ENCODE measurements around the gene PPOX.

The PPOX gene

GRCh38 chr1:161131523-161132409 is 34.5 kb upstream of the PPOX start:
- no peak for TF ChIP-seq CTCF (IDR thresholded peaks at IDR 0.05; ENCODE audit: low read depth, low read length)
- DNase-seq (ENCODE audit: low read depth), result peak; percentile 28
- H3K4me3 ChIP-seq (ENCODE audit: low read depth, low read length), result peak overlapping the region; percentile 69

- TF ChIP-seq CTCF (IDR thresholded peaks at IDR 0.05; ENCODE audit: low read depth, low read length) (no peak), MAX (IDR thresholded peaks at IDR 0.05; ENCODE audit: low read depth, low read length) (peak; percentile 52; the same call in 1 of the 2 replicates), MYC (IDR thresholded peaks at IDR 0.05; ENCODE audit: low read depth, low read length) (peak; percentile 11; the same call in 1 of the 2 replicates), POLR2A (IDR thresholded peaks at IDR 0.05; ENCODE audit: extremely low read depth, insufficient read length) (peak; percentile 34)
- DNase-seq (ENCODE audit: low read depth), result peak; percentile 97
- H3K4me3 ChIP-seq (ENCODE audit: low read depth, low read length), result peak within 1 kb of the TSS; percentile 85
Measured at GRCh38 chr1:161132410-161133219, 33.6 kb upstream of the PPOX start, which contains the start of gene DEDD. DEDD (minus strand) TSS chr1:161132667; CDS start chr1:161124462, 8,205 bp downstream.

GRCh38 chr1:161133220-161133740 is 32.9 kb upstream of the PPOX start:
- no peak for DNase-seq (ENCODE audit: low read depth)
- TF ChIP-seq CTCF (IDR thresholded peaks at IDR 0.05; ENCODE audit: low read depth, low read length) (no peak), MYC (IDR thresholded peaks at IDR 0.05; ENCODE audit: low read depth, low read length) (no peak), POLR2A (IDR thresholded peaks at IDR 0.05; ENCODE audit: extremely low read depth, insufficient read length) (no peak), MAX (IDR thresholded peaks at IDR 0.05; ENCODE audit: low read depth, low read length) (no peak)
- peak overlapping the region; percentile 85 for H3K4me3 ChIP-seq (ENCODE audit: low read depth, low read length)

- TF ChIP-seq POLR2A (IDR thresholded peaks at IDR 0.05; ENCODE audit: extremely low read depth, insufficient read length) (no peak), MYC (IDR thresholded peaks at IDR 0.05; ENCODE audit: low read depth, low read length) (no peak), CTCF (IDR thresholded peaks at IDR 0.05; ENCODE audit: low read depth, low read length) (no peak), MAX (IDR thresholded peaks at IDR 0.05; ENCODE audit: low read depth, low read length) (no peak)
- no peak for DNase-seq (ENCODE audit: low read depth)
- no peak overlapping the region for H3K4me3 ChIP-seq (ENCODE audit: low read depth, low read length)
Measured at GRCh38 chr1:161137881-161138280, 28.3 kb upstream of the PPOX start.

- H3K4me3 ChIP-seq (ENCODE audit: low read depth, low read length), result no peak overlapping the region
- DNase-seq (ENCODE audit: low read depth), result no peak
- TF ChIP-seq MYC (IDR thresholded peaks at IDR 0.05; ENCODE audit: low read depth, low read length) (no peak), CTCF (IDR thresholded peaks at IDR 0.05; ENCODE audit: low read depth, low read length) (no peak), POLR2A (IDR thresholded peaks at IDR 0.05; ENCODE audit: extremely low read depth, insufficient read length) (no peak), MAX (IDR thresholded peaks at IDR 0.05; ENCODE audit: low read depth, low read length) (no peak)
Measured at GRCh38 chr1:161138431-161138830, 27.8 kb upstream of the PPOX start.

All from NB4 (cell line).